GM10847 (cell line): ENCODE data around the gene CEACAM3.

Experiments
- POLR2A ChIP-seq: IDR thresholded peaks from 2 replicates; pipeline ENCODE4 v1.6.1; 2011; ENCODE audit not compliant: insufficient read length; ENCODE audit errors: extremely low read depth

Gene CEACAM3

DNA sequence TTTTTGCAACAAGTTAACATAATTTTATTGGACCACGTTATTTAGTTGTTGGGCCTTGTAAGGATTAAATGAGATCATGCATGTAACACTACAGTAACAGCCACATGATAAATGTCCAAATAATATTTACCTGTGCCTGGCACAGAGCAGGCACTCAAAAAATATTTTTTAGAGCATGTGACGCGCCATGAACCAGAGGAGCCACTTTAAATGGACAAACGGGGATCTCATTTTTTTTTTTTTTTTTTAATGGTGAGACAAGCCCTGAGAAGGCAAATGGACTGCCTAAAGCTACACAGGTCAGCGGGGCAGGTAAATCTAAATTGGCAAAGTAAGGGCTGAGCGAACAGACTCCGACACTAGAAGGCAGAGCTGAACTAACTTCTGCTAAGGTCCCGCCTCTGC lies 62.8 kb downstream of the CEACAM3 start:
- no peak for TF ChIP-seq POLR2A

DNA sequence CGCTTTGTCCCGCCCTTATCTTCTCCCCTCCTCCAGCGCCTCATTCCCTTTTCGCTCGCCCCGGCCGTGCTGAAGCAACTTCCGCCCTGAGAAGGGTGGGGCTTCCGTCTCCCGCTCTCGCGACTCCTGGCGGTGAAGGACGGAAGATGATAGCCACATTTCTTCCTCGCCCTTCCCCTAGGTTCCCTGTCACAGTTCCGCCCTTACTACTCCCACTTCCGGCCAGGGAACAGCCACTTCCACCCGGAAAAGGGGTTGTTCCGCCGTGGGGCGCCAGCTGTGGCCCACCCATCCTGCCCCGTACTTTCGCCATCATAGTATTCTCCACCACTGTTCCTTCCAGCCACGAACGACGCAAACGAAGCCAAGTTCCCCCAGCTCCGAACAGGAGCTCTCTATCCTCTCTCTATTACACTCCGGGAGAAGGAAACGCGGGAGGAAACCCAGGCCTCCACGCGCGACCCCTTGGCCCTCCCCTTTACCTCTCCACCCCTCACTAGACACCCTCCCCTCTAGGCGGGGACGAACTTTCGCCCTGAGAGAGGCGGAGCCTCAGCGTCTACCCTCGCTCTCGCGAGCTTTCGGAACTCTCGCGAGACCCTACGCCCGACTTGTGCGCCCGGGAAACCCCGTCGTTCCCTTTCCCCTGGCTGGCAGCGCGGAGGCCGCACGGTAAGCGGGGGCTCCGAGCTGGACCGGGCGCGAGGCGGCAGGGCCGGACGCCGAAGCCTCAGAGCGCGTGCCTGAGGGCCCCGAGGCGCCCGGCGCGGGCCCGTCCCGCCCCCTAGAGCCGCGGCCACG lies 63.4 kb downstream of the CEACAM3 start, which contains the start of gene RPS19:
Gene RPS19, plus strand, starts transcription at position 638 of the 801 bp plus-strand sequence. CDS start 520 bp downstream, outside the sequence.
- TF ChIP-seq POLR2A: peak; percentile 92

DNA sequence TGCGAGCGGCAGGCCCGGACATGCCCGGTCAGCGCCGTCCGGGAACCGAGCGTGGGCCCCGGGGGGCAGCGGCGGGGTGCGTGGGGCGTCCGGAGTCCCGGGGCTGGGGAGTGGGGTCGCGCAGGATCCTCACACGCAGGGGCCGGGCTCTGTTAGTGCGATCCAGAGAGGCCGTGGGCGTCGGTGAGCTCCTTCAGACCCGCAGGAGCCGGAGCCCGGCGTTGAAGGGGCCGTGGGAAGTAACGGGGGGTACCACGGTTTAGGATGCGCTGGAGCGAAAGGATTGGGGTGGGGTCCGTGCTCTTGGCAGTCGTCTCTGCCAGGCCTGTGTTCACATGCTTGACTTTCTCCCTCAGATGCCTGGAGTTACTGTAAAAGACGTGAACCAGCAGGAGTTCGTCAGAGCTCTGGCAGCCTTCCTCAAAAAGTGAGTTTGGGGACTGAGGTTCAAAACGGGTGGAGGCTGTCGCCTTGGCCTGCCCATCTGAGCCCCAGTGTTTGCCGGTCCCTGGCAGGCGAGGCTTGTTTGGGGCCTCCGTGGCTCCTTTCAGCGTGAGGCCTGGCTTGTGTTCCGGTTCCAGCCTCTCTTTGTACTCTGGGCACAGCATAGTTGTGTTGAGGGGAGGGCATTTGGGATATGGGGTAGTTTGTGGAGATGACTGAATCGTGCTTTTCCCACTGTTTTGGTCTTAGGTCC lies 64.2 kb downstream of the CEACAM3 start:
- TF ChIP-seq POLR2A: no peak
